ENCODE measurements around the gene FURIN. TPM values are rescaled to one million over a fixed set of nuclear protein-coding genes. Genes with fewer than 3 reads are reported as not detected.

The FURIN gene
- total and polyA plus RNA-seq, 2 of the 8 experiments (the other 6 are each of a cell fraction or from before 2014, with no cell fraction given) = 15.8 to 32.1 TPM

DNA sequence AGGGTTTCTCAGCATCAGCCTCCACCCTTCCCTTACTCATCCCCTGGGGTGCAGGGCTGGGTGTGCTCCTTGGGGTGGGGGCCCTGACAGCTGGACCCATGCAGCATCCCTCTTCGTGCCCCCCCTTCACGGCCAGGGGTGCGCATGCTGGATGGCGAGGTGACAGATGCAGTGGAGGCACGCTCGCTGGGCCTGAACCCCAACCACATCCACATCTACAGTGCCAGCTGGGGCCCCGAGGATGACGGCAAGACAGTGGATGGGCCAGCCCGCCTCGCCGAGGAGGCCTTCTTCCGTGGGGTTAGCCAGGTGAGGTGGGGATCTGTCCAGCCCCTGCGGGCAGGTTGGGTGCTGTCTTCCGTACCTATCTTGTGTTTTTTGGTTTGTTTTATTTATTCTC is 9.6 kb downstream of the FURIN start:
- Histone ChIP-seq H3K4me2 (ENCODE audit: insufficient read depth in 1 of 2, low read depth in 2 of 2, low read length in 2 of 2) (no peak overlapping the region), H3K18ac (ENCODE audit: extremely low read depth, low read length) (no peak overlapping the region), H3K79me2 (ENCODE audit: control insufficient read depth in 1 of 2, insufficient read depth in 2 of 2, low read length in 2 of 2) (no peaks in the 10 kb centered on the region; a peak in 2 of 4 replicates), H3K4me3 (ENCODE audit: extremely low read depth in 1 of 4, insufficient read depth in 2 of 4, low read depth in 3 of 4, low read length in 4 of 4) (no peak overlapping the region), H3K4me1 (replicated peaks in 1 of 4; ENCODE audit: control insufficient read depth in 3 of 4, insufficient read depth in 4 of 4, low read length in 3 of 4) (peaks cover 10 to 16% (median 13%) of the 10 kb centered on the region in 4 experiments), H4K91ac (replicated peaks; ENCODE audit: insufficient read length, low read length) (no peak overlapping the region), H3K23ac (ENCODE audit: insufficient read length) (no peak overlapping the region), H3K23me2 (ENCODE audit: low read depth, low read length) (0 out of 2 replicates have a peak, but pooled peaks cover 1% of the 10 kb centered on the region), H3K79me1 (ENCODE audit: low read depth, low read length) (peaks cover 2% of the 10 kb centered on the region; the same call in 1 of the 2 replicates), H3K27me3 (replicated peaks in 1 of 4; ENCODE audit: control insufficient read depth in 3 of 4, extremely low read depth in 1 of 4, insufficient read depth in 3 of 4, low read length in 3 of 4) (no peaks in the 10 kb centered on the region), H3K36me3 (ENCODE audit: control insufficient read depth in 2 of 4, insufficient read depth in 4 of 4, low read length in 3 of 4) (peaks cover 5 to 18% (median 13%) of the 10 kb centered on the region in 4 experiments; a peak in 5 of 8 replicates), H3K14ac (ENCODE audit: insufficient read length) (no peak overlapping the region), H2BK12ac (ENCODE audit: low read depth, low read length) (no peak overlapping the region), H3K9ac (replicated peaks in 1 of 4; ENCODE audit: extremely low read depth in 1 of 4, low read depth in 3 of 4, low read length in 3 of 4) (no peak overlapping the region), H2BK120ac (replicated peaks; ENCODE audit: low read depth, low read length) (no peak overlapping the region), H2BK5ac (ENCODE audit: low read depth, low read length) (no peak overlapping the region), H2AK5ac (ENCODE audit: low read depth, low read length) (no peak overlapping the region), H3K56ac (replicated peaks; ENCODE audit: insufficient read length, low read depth, low read length) (no peak overlapping the region), H3K27ac (ENCODE audit: low read depth, low read length) (no peak overlapping the region), H2AFZ (ENCODE audit: low read length) (no peak overlapping the region), H2BK20ac (ENCODE audit: low read length) (no peak overlapping the region), H4K8ac (ENCODE audit: extremely low read depth, insufficient read depth, low read length) (no peak overlapping the region), H2BK15ac (ENCODE audit: low read length) (no peak overlapping the region), H4K20me1 (replicated peaks in 1 of 2; ENCODE audit: control insufficient read depth in 1 of 2, insufficient read depth in 2 of 2, low read length in 2 of 2) (peaks cover 0 to 6% of the 10 kb centered on the region in 2 experiments), H3K4ac (replicated peaks; ENCODE audit: insufficient read length, low read depth, low read length) (no peak overlapping the region), H4K5ac (ENCODE audit: insufficient read length, low read depth, low read length) (no peak overlapping the region), H3K9me3 (ENCODE audit: insufficient read depth in 2 of 2, low read depth in 1 of 2, low read length in 1 of 2) (no peaks in the 10 kb centered on the region)
- CTCF ChIA-PET (ENCODE audit: partially characterized antibody) = no interaction called here
- POLR2A ChIA-PET (ENCODE audit: partially characterized antibody) = no interaction called here
- no peak for DNase-seq (ENCODE audit: low read depth in 1 of 2, low spot score in 2 of 2)
- no peak for TF ChIP-seq JUN (IDR thresholded peaks at IDR 0.05; ENCODE audit: low read depth, low read length)
- TF ChIP-seq, protein P1, sequence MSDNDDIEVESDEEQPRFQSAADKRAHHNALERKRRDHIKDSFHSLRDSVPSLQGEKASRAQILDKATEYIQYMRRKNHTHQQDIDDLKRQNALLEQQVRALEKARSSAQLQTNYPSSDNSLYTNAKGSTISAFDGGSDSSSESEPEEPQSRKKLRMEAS (IDR thresholded peaks at IDR 0.05) = no peak
- WGBS, 2 experiments (ENCODE audit: extremely low coverage in 1 of 2, insufficient coverage in 1 of 2, insufficient read length in 1 of 2, insufficient replicate concordance in 2 of 2, low coverage in 1 of 2, low lambda C conversion rate in 2 of 2, missing lambda C conversion rate in 1 of 2) = 93% methylated on average over 12 of the region's 14 CpGs; no CpG with 5 or more reads in 1 of the 2 experiments
- no peak for FAIRE-seq

All from H1 (cell line).